DMS53 treated with DMSO at 0.1 percent for 48 hours (cell line): ENCODE results near the gene RUNDC3A.

Experiments
- DNase-seq: peaks from one replicate; lab custom pipeline; 2025; ENCODE audit not compliant: unreplicated experiment; lab: John Stamatoyannopoulos, UW

Gene RUNDC3A

DNA sequence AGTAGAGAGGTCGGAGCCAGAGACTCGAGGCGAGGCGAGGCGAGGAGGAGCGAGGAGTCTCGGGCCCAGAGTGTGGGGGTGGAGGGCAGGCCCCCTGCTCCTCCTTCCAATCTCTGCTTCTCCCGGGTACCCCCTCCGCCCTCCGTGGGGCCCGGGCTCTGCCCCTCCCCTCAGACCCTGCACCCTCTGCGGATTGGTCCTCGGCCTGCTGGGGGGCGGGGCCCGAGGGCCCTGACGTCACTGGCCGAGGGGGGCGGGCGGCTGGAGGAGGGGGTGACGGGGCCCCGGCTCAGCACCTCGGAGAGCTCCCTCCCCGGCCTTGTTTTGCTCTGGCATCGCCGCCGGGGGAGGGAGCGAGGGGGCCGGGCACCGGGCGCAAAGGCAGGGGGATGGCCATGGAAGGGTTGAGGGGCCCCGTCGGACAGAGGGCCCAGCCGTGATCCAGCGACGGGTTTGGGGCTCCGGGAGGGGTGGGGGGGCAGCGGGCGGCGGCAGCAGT lies at the start of gene RUNDC3A:
TSS of gene RUNDC3A (plus strand) at position 282 of the 499 bp plus-strand sequence. CDS start 232 bp downstream, outside the sequence.
- peak; percentile 80 for DNase-seq

DNA sequence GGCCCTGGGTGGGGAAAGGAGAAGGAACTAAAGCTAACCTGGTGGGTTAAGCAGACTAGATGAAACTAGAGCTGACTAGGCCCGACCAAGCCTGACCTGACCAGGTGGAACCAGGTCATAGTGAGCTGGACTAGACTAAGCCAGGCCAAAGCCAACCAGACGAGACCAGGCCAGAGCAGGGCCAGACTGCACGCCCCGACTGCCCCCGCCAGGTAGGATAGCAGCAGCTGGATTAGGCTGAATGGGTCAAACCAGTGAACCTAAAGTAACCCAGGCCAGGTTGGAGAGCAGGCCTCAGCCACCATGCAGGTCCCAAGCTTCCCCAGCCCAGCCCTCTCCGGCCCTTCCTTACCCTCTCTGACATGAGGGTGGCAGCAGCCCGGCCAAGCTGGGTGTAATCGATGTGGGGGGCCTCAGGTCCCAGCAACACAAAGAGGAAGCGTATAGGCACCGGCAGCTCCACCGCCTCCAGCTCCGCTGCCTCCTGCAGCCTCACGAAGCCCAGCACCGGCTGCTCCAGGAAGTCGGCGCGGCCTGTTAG lies 49.5 kb upstream of the RUNDC3A start:
- no peak for DNase-seq

DNA sequence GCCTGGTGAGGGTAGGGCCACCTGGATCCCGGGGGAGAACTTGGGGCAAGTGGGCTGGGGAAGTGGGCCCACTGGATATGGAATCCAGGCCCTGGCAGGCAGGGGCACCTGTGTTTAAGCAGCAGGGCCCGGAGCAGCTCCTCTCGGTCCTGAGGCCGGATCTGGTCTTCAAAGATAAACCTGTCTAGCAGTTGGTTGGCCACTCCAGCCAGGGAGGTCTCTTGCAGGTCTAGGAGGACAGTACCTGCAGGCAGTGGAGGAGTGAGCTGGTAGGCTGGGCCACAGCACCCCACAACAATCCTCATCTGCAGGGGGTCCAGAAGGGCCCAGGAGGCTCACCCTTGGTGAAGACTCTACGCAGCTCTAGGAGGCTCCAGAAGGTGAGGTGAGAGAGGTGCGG lies 48.1 kb upstream of the RUNDC3A start:
- no peak for DNase-seq

DNA sequence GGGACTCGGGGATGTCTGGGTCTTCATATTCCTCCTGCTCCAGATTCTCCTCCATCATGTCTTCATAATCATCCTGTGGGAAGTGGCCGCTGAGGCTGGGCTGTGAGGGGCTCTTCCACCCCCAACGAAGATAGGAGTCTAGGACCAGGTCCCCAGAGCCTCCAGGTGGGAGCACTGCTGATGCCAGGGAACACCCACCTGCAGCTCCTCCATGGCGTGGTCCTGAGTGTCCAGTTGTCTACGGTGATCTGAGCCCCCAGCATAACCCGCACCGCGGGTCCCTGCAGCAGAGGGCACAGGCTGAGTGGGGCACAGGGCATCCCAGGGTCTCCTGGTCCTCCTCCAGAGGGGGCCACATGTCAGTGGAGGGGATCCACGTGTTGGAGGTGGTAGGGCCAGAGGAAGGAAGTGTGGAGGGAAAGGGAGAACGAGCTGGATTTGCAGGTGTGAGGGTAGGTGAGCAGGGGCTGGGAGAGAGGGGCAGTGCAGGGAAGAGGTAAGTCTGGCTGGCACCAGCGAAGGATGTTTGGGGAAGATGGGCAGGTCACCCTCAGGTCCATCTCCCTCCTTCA lies 45.7 kb upstream of the RUNDC3A start:
- no peak for DNase-seq

DNA sequence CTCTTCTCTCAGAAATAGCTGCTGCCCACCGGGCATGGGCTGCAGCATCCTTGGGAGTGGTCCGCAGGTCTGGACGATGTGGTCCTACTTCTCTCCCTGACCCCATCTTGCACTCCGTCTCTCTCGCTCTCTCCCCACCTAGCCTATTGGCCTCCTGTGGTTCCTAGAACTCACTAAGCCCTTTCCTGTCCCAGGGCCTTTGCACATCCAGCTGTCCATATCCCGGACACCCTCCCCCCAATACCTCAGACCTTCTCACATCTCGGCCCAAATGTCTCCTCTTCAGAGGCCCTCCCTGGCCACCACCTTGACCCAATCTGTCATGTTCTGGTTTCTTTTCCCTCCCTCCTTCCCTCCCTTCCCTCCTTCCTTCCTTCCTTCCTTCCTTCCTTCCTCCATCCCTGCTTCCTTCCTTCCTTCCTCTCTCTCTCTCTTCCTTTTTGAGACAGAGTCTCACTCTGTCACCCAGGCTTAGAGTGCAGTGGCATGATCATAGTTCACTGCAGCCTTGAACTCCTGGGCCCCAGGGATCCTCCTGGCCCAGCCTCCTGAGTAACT lies 45.0 kb upstream of the RUNDC3A start:
- DNase-seq, result no peak

DNA sequence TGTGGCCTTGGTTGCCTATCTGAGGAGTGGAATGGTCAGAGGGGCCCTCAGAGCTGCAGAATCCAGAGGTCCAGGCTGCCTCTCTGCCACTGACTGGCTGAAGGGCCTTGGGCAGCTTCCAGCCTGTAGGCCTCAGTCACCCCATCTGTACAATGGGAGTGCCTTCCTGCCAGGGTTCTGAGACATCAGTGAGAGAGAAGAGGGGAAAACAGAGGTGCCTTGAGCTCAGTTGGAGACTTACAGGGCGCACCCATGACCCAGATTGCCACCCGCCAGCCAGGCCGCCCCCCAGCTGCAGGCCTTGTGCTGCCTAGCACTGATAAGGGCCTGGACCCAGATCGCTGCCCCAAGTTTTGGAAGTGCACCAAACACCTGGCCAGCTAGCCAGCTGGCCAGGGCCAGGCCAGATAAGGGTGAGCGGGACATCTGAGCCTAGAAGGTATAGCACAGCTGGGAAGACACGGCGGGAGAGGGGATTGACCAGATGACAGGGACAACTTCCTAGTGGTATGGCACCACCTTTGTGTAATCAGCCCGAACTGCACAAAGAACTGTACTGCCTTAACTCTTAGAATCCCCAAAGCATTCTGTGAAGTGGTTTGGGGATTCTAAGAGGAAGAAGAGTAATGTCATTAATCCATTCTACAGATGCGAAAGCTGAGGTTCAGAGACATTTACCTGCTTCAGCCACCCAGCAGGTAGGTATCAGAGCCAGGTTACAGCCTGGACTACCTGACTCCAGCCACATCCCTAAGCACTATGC lies 41.8 kb upstream of the RUNDC3A start:
- DNase-seq, result no peak

DNA sequence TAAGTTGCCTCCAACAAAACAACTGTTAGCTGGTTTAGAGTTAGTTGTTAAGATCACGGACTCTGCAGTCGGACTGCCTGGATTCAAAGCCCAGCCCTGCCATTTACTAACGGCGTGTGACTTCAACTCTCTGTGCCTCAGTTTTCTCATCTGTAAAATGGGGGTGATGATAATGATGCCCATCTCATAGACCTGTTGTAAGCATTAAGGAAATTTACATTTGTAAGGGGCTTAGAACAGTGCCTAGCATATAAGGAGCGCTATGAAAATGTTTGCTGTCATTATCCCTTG lies 41.3 kb upstream of the RUNDC3A start:
- no peak for DNase-seq

DNA sequence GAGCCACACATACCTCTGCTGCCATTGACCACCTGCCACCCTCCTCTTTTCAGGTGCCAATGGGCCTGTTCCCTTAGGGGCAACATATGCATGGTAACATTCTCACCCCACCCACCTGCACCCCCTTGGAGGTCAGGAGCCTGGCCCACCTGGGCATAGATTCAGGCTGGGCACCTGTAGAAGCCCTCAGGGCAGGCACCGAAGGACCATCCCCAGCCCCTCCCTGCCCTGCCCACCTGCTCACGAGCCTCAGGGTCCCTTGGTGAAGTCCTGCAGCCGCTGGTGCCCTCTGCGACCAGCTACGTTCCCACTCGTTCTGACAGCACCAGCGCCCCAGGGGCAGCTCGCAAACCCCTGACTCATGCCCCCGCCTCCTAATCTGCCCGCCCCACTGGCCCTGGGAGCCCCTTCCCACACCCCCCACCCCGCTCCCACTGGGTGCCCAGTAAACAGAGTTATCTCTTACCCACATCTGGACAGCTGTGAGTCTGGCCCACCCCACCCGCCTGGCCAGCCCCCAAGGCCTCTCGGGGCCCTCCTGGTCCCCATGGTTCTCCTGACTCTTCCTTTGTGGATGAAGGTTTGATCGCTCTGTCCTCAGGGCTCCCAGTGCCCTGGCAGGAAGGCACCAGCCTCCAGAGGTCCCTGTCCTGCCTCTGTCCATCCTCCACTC lies 40.4 kb upstream of the RUNDC3A start, which contains the start of gene SLC4A1:
TSS of gene SLC4A1 (minus strand) at position 318 of the 673 bp plus-strand sequence. CDS start 5,269 bp downstream, outside the sequence.
- DNase-seq, result no peak

DNA sequence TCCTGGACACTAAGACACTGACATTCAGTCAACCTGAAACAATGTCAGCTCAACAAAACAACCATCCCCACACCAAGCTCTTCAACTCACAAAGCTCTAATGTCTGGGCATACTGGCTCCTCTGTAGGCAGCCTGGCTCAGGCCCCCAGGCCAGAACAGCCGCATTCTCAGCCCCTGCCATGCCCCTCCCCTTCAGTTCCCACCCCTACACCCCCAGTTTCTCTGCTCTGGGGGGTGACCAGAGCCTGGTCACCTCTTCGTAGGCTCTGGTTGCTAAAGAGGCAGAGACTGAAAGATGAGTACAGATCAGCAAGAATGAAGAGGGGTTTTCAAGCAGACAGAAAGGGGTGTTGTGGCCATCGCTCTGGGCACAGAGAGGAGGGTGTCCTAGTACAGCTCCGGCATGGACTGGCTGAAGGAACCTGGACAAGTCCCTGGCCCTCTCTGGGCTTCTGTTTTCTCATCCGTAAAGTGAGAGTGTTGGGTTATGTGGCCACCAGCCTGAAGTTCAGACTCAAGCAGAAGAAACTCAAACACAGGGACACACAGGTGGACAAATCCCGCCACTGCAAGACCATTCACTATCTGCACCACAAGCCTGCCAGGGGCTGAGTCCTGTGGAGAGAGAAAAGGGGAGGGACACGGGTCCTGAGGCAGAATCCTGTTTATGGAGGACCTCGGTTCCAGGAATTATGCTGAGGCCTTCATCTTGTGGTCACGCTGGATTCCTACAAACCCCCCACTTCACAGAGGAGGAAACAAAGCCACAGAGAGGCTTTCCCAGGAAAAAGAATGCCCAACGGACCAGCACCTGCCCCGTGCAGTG lies 39.5 kb upstream of the RUNDC3A start:
- no peak for DNase-seq

DNA sequence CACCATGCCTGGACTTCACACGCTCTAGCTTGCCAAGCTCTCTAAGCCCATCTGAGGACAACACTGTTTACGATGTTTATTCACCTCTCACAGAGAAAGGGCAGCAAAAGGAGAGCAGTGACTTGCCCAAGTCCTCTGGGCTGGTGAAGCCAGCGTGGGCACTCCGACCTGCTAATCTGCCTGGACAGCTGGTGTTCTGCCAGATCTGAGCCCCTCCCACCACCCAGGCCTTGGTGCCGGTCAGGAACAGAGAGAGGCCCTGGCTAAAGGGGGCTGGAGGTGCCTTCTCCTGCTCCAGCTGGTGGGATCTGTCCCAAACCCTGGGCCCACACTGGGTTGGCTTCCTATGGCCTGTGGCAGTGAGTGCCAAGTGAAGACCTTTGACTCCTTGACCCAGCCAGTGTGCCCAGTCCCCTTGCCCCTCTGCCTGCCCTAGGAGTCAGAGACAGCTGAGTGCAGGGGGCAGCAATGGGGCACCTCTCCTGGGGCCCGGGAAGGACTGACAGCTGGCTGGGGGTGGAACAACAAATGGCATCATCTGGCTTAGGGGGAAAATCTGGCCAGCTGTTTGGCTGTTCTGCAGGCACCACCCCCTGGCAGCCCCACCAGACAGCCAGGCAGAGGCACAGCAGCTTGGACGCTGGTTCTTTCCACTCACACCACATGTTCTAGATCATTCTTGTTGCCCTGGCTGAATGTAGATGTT lies 38.7 kb upstream of the RUNDC3A start:
- no peak for DNase-seq

DNA sequence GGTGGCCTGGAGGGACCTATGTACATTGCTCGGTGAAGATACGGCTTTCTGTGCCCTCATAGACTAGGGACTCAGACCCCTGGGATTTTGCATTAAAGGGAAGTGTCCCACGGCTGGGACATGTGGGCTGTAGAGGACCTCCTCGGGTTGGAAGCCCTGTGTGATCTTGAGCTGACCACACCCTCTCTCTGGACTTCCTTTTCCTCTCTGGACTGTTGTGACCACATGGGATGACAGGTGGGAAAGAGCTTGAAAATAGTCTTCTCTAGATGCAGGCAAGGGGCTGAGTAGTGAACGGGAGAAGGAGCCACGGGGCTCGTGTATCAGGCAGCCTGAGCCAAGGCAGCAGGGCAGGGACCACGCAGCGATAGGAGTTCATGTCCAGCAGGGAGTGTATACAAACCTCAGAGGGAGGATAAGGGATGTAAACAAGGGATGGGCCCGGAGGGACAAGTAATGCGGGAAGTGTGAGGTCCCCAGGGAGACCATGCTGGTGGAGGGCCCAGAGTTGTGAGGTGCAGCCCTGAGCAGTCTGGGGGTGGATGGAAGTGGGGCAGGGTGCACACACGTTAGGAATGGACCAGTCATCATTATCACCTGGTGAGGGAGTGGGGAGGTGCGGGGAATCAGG lies 36.0 kb upstream of the RUNDC3A start:
- no peak for DNase-seq

DNA sequence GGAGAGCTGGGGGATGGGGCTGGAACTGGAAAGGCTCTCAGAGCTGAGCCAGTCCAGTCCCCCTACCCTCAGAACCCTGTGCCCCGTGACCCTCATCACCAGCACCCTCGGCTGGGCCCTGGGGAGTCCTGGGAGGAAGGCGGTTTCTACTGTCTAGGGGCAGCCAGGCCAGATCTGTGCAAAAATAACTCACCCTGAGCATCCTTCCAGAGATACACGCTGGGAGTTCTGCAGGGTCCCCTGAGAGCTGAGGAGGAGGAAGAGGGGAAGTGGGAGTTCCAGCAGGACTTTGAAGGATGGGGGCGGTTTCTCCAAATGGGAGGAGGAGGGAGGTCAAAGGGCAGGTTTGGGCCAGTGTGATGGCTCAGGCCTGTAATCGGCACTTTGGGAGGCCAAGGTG lies 35.4 kb upstream of the RUNDC3A start:
- DNase-seq, result no peak

DNA sequence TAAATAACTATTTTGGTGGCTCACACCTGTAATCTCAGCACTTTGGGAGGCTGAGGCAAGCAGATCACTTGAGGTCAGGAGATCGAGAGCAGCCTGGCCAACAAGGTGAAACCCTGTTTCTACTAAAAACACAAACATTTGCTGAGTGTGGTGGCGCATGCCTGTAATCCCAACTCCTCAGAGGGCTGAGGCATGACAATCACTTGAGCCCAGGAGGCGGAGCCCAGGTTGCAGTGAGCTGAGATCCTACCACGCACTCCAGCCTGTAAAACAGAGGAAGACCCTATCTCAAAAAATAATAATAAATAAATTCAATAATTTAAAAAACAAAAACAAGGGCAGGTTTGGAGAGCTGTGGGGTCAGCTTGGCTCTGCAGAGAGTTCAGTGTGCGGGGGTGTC lies 34.8 kb upstream of the RUNDC3A start:
- no peak for DNase-seq

DNA sequence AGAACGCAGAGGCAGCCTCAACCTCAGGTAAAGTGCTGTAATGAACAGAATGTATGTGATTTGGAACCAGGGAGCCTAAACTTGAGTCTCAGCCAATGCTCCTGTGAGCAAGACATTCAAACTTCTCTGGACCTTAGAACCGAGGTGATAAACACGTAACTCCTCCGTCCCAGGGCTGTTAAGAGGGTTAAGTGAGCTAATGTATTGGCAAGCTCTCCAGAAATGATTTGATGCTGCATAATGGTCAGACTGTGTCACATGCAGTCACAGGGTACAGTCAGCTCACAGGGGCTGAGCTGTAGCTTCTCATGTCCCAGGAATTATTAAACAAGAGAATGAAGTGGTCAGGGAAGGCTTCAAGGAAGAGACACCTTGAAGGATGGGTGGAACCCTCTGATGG lies 30.4 kb upstream of the RUNDC3A start:
- DNase-seq, result no peak

DNA sequence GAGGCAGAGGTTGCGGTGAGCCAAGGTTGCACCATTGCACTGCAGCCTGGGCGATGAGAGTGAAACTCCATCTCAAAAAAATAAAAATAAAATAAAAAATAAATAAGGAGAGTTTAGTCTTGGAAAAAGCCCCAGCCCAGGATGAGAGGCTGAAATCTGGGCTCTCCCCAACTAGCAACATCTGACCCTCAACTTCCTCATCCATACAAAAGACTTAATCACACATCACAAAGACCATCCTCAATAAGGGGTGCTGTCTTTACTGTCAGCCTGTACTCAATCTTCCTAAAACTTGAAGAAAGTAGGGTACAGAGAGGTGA lies 29.1 kb upstream of the RUNDC3A start:
- no peak for DNase-seq

DNA sequence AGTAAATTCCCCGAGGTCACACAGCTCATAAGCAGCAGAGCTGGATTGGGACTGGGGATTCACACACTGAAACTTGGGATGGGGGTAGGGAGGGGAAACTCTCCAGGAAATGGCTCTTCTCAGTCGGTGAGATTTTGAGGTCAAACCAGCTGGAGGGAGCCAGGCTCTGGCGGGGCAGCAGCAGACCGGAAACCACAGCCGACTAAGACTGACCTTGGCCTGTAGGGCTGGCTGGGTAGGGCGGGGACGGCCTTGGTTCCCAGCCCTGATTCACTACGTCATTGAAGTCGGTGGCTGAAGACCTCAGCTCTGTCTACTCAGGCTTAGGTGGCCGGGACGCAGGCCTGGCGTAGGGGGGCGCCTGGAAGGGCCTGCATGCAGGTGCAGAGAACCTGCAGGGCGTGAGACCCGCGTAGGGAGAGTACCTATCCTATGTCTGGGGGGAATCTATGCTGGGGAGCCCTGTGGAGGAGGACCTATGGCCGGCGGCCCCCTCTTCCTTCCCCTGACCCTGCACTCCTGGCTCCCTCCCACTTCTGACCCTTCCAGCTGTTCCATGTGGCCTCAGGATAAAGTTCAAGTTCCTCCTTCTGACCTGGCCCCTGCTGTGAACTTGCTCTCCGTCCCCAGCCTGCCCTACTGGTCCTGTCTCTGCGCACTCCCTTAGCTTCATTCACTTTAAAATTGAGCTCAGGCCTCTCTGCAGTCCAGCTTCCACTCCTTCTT lies 28.6 kb upstream of the RUNDC3A start:
- DNase-seq, result no peak

DNA sequence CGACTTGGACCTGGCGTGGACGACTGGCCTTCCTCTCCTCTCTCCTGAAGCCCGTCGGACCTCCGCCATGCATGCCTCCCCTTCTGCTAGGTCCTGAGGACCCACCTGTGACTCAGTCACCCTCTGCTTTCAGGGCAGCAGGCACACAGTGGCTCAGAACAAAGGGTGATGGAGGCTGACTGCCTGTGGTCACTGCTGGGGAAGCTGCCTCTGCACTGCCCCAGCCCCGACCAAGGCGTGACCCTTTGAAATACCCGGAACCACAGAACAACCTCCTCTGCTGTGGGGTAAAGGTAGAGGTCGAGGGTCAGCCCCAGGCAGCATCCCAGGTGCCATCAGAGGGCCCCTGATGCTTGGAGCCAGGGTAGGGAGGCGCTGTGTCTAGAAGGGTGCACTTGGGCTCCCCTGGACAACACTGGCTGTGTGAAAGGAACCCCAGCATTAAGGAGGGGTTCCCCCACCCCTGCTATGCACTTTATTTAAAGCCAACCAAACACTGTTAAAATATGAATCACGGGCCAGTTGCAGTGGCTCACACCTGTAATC lies 27.9 kb upstream of the RUNDC3A start:
- no peak for DNase-seq

DNA sequence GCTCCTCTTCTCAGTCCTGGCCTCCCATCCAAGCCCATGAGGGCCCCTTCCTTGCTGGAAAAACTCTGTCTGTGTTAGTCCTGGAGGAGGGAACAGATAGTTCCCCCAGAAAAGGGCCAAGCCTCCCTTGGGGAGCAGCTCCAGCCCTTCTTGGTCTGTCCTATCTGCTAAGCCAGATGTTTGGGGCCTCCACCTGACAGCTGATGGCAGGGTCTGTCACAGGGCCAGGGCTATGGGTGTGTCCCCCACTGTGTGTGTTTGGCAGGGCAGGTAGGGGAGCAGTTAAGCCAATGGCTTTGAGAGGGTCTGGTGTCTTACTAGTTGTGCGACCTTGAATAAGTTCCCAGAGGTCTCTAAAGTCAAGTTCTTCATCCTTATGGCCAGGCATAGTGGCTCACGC lies 26.8 kb upstream of the RUNDC3A start:
- no peak for DNase-seq

DNA sequence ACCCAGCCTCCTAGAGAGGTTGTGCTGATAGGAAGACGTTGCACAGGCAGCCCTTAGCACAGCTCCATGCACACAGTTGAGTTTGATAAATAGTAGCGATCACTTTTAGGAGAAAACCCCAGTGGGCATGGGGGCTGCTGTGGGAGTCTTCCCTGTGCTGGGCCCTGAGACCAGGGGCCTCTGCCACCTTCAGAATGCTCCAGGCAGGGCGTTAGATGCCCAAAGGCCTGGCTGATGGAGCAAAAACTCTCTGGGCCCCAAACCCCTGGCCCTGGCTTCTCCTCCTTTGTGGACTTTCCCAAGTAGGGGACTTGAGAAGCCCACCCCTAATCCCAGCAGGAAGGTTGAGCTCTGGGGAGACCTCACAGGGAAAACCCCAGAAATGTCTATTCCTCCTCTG lies 26.1 kb upstream of the RUNDC3A start:
- no peak for DNase-seq
